HFFc6 (cell line): Measurements from ENCODE around the gene PRXL2B. TPM values are rescaled to one million over a fixed set of nuclear protein-coding genes. Genes with fewer than 3 reads are reported as not detected.
"Not testable (repeated sequence)": the region's sequence is repeated elsewhere in the genome, so short reads cannot be mapped to it uniquely, and the experiment has no call there.

Experiments
- DNase-seq: peaks from one replicate; pipeline ENCODE4 v3.0.0-alpha.2; 2018
- H3K27ac Mint-ChIP-seq: 2 replicates; pipeline ENCODE4 v1.8.0; 2020; ENCODE audit warnings: mild to moderate bottlenecking, mixed read lengths
- H3K27me3 Mint-ChIP-seq: 2 replicates; pipeline ENCODE4 v1.8.0; 2021; ENCODE audit warnings: mild to moderate bottlenecking, moderate library complexity, mixed read lengths; ENCODE audit not compliant: insufficient read depth
- H3K36me3 Mint-ChIP-seq: 2 replicates; pipeline ENCODE4 v1.8.0; 2021; ENCODE audit warnings: low read depth, mixed read lengths
- H3K4me1 Mint-ChIP-seq: 2 replicates; pipeline ENCODE4 v1.8.0; 2020; ENCODE audit warnings: low read depth, mixed read lengths
- H3K4me3 Mint-ChIP-seq: 2 replicates; pipeline ENCODE4 v1.8.0; 2020; ENCODE audit warnings: mild to moderate bottlenecking, moderate library complexity, mixed read lengths
- H3K9me3 Mint-ChIP-seq: 2 replicates; pipeline ENCODE4 v1.8.0; 2020; ENCODE audit warnings: mild to moderate bottlenecking, mixed read lengths
- CTCF ChIP-seq: fragments of 200-600 bp; sonication (generic); IDR thresholded peaks from 2 replicates; pipeline ENCODE4 v1.5.0; 2021; ENCODE audit warnings: antibody characterized with exemption, mild to moderate bottlenecking
- total RNA-seq, 6 experiments: library from RNA; stranded (reverse); fragmentation: NEBNext Ultra II Directional; extraction: Animal tissue kit (Norgen Biotek cat#: 25700); gene quantifications; 2 replicates in 1 of 6; 3 replicates in 5 of 6; pipeline ENCODE4 v1.2.3, GENCODE V29; 2021

PRXL2B gene
- total RNA-seq, 6 experiments from 2014 or later: 27.1 to 38.9 (median 34.7) TPM

DNA sequence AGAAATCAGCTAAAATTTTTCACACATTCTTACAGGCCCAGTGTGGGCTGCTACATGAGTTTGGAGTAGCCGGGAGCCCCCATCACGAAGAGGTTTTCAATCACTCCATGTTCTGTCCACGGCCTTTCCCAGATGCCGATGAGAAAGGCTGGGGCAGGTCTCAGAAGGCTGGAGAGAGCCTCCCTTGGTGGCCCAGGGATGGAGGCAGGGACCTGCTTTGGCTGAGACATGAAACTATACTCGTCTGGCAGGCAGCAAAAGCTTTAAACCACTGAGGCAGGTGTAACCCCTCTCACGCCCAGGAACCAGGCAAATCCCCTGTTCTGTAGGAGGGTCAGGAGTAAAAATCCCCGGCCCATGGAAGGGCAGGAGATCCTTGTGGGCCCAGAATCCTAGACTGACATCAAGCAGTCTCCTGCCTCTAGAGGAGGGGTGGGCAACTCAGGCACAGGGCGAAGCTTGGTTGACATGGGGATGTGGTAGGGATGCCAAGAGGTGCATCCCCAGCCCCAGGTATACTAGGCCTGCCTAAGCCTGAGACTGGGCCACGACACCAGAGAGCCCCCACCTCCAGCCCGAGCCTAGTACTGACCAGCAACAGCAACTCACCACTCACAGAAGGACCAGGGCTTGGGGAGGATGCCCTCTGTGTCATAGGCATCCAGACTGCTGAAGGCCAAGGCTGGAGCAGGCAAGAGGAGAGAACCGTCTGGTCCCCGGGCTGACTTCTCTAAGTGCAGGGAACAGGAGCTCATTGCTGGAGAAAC lies 37.2 kb downstream of the PRXL2B start:
- no peak overlapping the region for H3K4me3 Mint-ChIP-seq
- no peak for DNase-seq
- no peak overlapping the region for H3K27ac Mint-ChIP-seq
- H3K27me3 Mint-ChIP-seq: peaks cover 31% of the 10 kb centered on the region
- TF ChIP-seq CTCF: no peak
- no peaks in the 10 kb centered on the region for H3K36me3 Mint-ChIP-seq
- H3K4me1 Mint-ChIP-seq: no peaks in the 10 kb centered on the region
- no peaks in the 10 kb centered on the region for H3K9me3 Mint-ChIP-seq

DNA sequence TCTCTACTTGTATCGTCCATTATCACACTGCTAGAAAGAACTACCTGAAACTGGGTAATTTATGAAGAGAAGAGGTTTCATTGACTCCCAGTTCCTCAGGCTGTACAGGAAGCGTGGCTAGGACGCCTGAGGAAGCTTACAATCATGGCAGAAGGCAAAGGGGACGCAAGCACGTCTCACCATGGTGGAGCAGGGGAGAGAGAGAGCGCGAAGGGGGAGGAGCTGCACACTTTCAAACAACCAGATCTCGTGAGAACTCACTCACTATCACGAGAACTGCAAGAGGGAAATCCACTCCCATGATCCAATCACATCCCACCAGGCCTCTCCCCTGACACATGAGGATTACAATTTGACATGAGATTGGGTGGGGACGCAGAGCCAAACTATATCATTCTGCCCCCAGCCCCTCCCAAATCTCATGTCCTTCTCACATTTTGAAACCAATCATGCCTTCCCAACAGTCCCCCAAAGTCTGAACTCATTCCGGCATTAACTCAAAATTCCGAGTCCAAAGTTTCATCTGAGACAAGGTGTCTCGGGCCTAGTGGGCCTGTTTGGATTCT lies 38.2 kb downstream of the PRXL2B start:
- DNase-seq: no peak
- H3K36me3 Mint-ChIP-seq: no peaks in the 10 kb centered on the region
- no peak overlapping the region for H3K4me3 Mint-ChIP-seq
- no peaks in the 10 kb centered on the region for H3K4me1 Mint-ChIP-seq
- H3K27ac Mint-ChIP-seq: no peak overlapping the region
- peaks cover 3% of the 10 kb centered on the region for H3K9me3 Mint-ChIP-seq
- no peak for TF ChIP-seq CTCF
- H3K27me3 Mint-ChIP-seq: peaks cover 27% of the 10 kb centered on the region

- TF ChIP-seq CTCF: no peak
- no peaks in the 10 kb centered on the region for H3K4me1 Mint-ChIP-seq
- H3K36me3 Mint-ChIP-seq: peaks cover 4% of the 10 kb centered on the region; the same call in 1 of the 2 replicates
- DNase-seq: no peak
- H3K27me3 Mint-ChIP-seq: peaks cover 27% of the 10 kb centered on the region
- no peak overlapping the region for H3K4me3 Mint-ChIP-seq
- H3K27ac Mint-ChIP-seq: no peak overlapping the region
- peaks cover 8% of the 10 kb centered on the region for H3K9me3 Mint-ChIP-seq
Measured at GRCh38 chr1:2625311-2625710, 38.7 kb downstream of the PRXL2B start.

DNA sequence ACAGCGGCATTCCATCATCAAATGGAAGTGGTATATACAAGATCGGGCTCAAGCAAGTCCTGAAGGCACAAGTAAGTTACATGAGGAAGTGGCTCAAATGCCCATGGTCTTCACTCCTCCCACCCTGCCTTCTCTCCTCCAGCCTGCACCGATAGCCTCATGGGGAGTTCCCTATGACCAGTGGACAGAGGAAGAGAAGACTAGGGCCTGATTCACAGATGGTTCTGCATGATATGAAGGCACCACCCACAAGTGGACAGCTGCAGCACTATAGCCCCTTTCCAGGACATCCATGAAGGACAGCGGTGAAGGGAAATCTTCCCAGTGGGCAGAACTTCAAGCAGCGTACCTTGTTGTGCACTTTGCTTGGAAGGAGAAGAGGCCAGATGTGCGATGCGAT lies 39.2 kb downstream of the PRXL2B start:
- not testable (repeated sequence) for H3K27ac Mint-ChIP-seq, H3K4me3 Mint-ChIP-seq

GRCh38 chr1:2627746-2628145 lies 41.2 kb downstream of the PRXL2B start:
- peaks cover 23% of the 10 kb centered on the region for H3K27me3 Mint-ChIP-seq
- H3K4me3 Mint-ChIP-seq: no peak overlapping the region
- DNase-seq: no peak
- no peak overlapping the region for H3K27ac Mint-ChIP-seq
- H3K4me1 Mint-ChIP-seq: no peaks in the 10 kb centered on the region
- no peak for TF ChIP-seq CTCF
- H3K36me3 Mint-ChIP-seq: peaks cover 10% of the 10 kb centered on the region; the same call in 1 of the 2 replicates
- H3K9me3 Mint-ChIP-seq: peaks cover 19% of the 10 kb centered on the region

More for the DNA sequence above, 39.2 kb downstream of the PRXL2B start:
- not testable (repeated sequence) for H3K4me1 Mint-ChIP-seq, DNase-seq, H3K36me3 Mint-ChIP-seq
- Mint-ChIP-seq H3K27me3 (peaks cover 22% of the 10 kb centered on the region), H3K9me3 (peaks cover 12% of the 10 kb centered on the region)
